22Rv1 (cell line): Measurements from ENCODE around the gene ANKZF1.

Source experiments
- ZFX ChIP-seq: fragments of 450-650 bp; IDR thresholded peaks from 2 replicates; pipeline ENCODE4 v1.6.1; 2017; ENCODE audit warnings: antibody characterized with exemption, borderline replicate concordance
- TF ChIP-seq, protein P1 (sequence below): fragments of 450-650 bp; IDR thresholded peaks from 2 replicates; pipeline ENCODE4 v1.5.1; 2017; ENCODE audit warnings: mild to moderate bottlenecking

- TF ChIP-seq, protein P1, sequence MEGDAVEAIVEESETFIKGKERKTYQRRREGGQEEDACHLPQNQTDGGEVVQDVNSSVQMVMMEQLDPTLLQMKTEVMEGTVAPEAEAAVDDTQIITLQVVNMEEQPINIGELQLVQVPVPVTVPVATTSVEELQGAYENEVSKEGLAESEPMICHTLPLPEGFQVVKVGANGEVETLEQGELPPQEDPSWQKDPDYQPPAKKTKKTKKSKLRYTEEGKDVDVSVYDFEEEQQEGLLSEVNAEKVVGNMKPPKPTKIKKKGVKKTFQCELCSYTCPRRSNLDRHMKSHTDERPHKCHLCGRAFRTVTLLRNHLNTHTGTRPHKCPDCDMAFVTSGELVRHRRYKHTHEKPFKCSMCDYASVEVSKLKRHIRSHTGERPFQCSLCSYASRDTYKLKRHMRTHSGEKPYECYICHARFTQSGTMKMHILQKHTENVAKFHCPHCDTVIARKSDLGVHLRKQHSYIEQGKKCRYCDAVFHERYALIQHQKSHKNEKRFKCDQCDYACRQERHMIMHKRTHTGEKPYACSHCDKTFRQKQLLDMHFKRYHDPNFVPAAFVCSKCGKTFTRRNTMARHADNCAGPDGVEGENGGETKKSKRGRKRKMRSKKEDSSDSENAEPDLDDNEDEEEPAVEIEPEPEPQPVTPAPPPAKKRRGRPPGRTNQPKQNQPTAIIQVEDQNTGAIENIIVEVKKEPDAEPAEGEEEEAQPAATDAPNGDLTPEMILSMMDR, result no peak
- no peak for TF ChIP-seq ZFX
Observed at GRCh38 chr2:219181531-219181930, 48.1 kb upstream of the ANKZF1 start.
